Measurements from ENCODE around the gene GARNL3.

DNA sequence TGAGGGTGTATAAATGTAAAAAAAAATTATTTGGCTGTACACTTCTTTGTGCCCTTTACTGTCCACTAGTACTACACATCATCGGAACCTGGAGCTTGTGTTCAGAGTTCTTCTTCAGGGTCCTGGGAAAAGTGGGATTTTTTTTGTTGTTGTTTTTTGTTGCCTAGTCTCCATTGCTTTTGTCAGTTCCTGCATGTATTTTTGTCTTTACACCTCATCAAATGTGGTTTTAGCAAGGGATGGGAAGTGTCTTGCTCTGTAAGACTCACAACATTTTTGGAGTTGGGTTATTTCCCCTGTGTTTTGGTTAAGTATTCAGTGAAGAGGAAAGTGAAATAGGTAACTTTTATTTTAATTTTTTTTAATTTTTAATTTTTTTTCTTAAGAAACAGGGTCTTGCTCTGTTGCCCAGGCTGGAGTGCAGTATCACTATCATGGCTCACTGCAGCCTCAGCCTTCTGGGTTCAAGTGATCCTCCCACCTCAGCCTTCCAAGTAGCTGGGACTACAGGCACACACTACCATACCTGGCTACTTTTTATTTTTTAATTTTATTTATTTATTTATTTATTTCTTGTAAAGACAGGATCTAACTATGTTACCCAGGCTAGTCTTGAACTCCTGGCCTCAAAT lies 40.7 kb downstream of the GARNL3 start:
- TF ChIP-seq POLR2AphosphoS5 (IDR thresholded peaks at IDR 0.05; ENCODE audit: borderline replicate concordance, low read depth, low read length): no peak
- no peak for TF ChIP-seq EZH2 (IDR thresholded peaks at IDR 0.05)
- no peak for TF ChIP-seq FOXP2 (optimal IDR thresholded peaks at IDR 0.05; ENCODE audit: control extremely low read depth, extremely low read length, insufficient read depth)
